ENCODE measurements around the gene TRIM14. TPM values are rescaled to one million over a fixed set of nuclear protein-coding genes. Genes with fewer than 3 reads are reported as not detected.

Gene TRIM14
- total and polyA plus RNA-seq, 2 of the 4 experiments (the other 2 are of a cell fraction) = 3.0 to 8.5 TPM

- Histone ChIP-seq H3K9ac (ENCODE audit: low read depth, low read length) (no peak overlapping the region), H3K56ac (ENCODE audit: extremely low read depth, insufficient read depth, low read length) (no peak overlapping the region), H3K18ac (ENCODE audit: low read depth, low read length) (no peak overlapping the region), H2BK5ac (ENCODE audit: low read depth, low read length, poor library complexity, severe bottlenecking) (no peak overlapping the region), H3K4me3 (ENCODE audit: insufficient read depth, low read depth, low read length) (no peak overlapping the region), H4K8ac (ENCODE audit: low read depth in 2 of 2, low read length in 2 of 2) (no peak overlapping the region), H2BK120ac (ENCODE audit: low read depth, low read length) (no peak overlapping the region), H3K23ac (ENCODE audit: low read depth, low read length) (no peak overlapping the region), H2AFZ (replicated peaks; ENCODE audit: low read length, poor library complexity) (no peak overlapping the region), H3K14ac (replicated peaks; ENCODE audit: low read depth, low read length) (no peak overlapping the region), H3K4me1 (ENCODE audit: control insufficient read depth, insufficient read depth, low read length) (peaks cover 2% of the 10 kb centered on the region; the same call in 1 of the 2 replicates), H3K9me3 (ENCODE audit: control insufficient read depth, insufficient read depth, low read length) (no peaks in the 10 kb centered on the region), H3K9me1 (ENCODE audit: insufficient read depth, low read length) (peaks cover 14% of the 10 kb centered on the region), H2AK9ac (replicated peaks; ENCODE audit: low read depth, low read length, poor library complexity) (no peak overlapping the region), H3K27ac (ENCODE audit: insufficient read depth, low read length) (no peak overlapping the region), H3K4me2 (ENCODE audit: low read depth, low read length) (no peak overlapping the region), H4K91ac (ENCODE audit: insufficient read depth, low read depth, low read length) (no peak overlapping the region; the same call in 1 of the 2 replicates), H3K36me3 (ENCODE audit: control insufficient read depth, insufficient read depth, low read length) (peaks cover 29% of the 10 kb centered on the region), H2AK5ac (ENCODE audit: low read depth, low read length) (no peak overlapping the region; the same call in 1 of the 2 replicates), H3K27me3 (ENCODE audit: control insufficient read depth, insufficient read depth, low read length) (no peaks in the 10 kb centered on the region), H3K4ac (ENCODE audit: low read depth, low read length) (0 out of 2 replicates have a peak overlapping the region, but pooled peaks have one; percentile 13), H2BK15ac (ENCODE audit: low read depth, low read length) (no peak overlapping the region), H3K79me1 (ENCODE audit: low read depth in 1 of 2, low read length in 2 of 2) (peaks cover 3 to 7% of the 10 kb centered on the region in 2 experiments; a peak in 3 of 4 replicates), H4K5ac (ENCODE audit: low read depth, low read length) (no peak overlapping the region), H4K20me1 (ENCODE audit: insufficient read depth, low read length) (no peaks in the 10 kb centered on the region), H2BK20ac (ENCODE audit: low read depth, low read length) (no peak overlapping the region)
- ATAC-seq (ENCODE audit: low read depth) = no peak; the same call in 1 of the 2 replicates
- no peak for TF ChIP-seq MXI1 (IDR thresholded peaks at IDR 0.05; ENCODE audit: borderline replicate concordance, low read depth, low read length)
- TF ChIP-seq RCOR1 (IDR thresholded peaks at IDR 0.05; ENCODE audit: insufficient replicate concordance, low read length) = no peak
- no peak for TF ChIP-seq ELK1 (IDR thresholded peaks at IDR 0.05; ENCODE audit: borderline replicate concordance, low read depth, low read length)
- no peak for TF ChIP-seq POLR2A (IDR thresholded peaks at IDR 0.05; ENCODE audit: low read depth, low read length)
- TF ChIP-seq, protein P1, sequence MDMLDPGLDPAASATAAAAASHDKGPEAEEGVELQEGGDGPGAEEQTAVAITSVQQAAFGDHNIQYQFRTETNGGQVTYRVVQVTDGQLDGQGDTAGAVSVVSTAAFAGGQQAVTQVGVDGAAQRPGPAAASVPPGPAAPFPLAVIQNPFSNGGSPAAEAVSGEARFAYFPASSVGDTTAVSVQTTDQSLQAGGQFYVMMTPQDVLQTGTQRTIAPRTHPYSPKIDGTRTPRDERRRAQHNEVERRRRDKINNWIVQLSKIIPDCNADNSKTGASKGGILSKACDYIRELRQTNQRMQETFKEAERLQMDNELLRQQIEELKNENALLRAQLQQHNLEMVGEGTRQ (IDR thresholded peaks at IDR 0.05; ENCODE audit: low read depth, low read length) = no peak
- no peak for TF ChIP-seq FOS (IDR thresholded peaks at IDR 0.05; ENCODE audit: low read depth, low read length)
- no peak for TF ChIP-seq RAD21 (IDR thresholded peaks at IDR 0.05; ENCODE audit: low read length)
- TF ChIP-seq CTCF (conservative IDR thresholded peaks at IDR 0.05; ENCODE audit: low read depth, low read length) = no peak
- TF ChIP-seq SMC3 (IDR thresholded peaks at IDR 0.05; ENCODE audit: low read depth, low read length) = no peak
- no peak for TF ChIP-seq RFX5 (IDR thresholded peaks at IDR 0.05; ENCODE audit: low read depth, low read length)
- TF ChIP-seq CEBPB (IDR thresholded peaks at IDR 0.05; ENCODE audit: low read depth, low read length) = no peak
- no peak for TF ChIP-seq CHD1 (IDR thresholded peaks at IDR 0.05; ENCODE audit: low read depth, low read length)
- TF ChIP-seq BHLHE40 (IDR thresholded peaks at IDR 0.05; ENCODE audit: low read depth, low read length) = no peak
- no peak for TF ChIP-seq NFE2L2 (IDR thresholded peaks at IDR 0.05; ENCODE audit: low read depth, low read length)
- TF ChIP-seq MAZ (IDR thresholded peaks at IDR 0.05; ENCODE audit: borderline replicate concordance, low read depth, low read length) = no peak
- no peak for TF ChIP-seq MAFK (IDR thresholded peaks at IDR 0.05; ENCODE audit: low read depth, low read length)
- CTCF ChIA-PET = no interaction called here
- intact Hi-C loops (cut with micrococcal nuclease) = no loop called here
- WGBS, 2 experiments (ENCODE audit: extremely low coverage in 2 of 2, insufficient read length in 1 of 2) = 92% methylated on average over 7 of the region's 8 CpGs; no CpG with 5 or more reads in 1 of the 2 experiments
- dilution Hi-C loops (cut with HindIII; ENCODE audit: low sequenced_read_pairs, unreplicated experiment) = no loop called here
- no TSS peak for BruUV-seq (replicated peaks)
- POLR2A ChIA-PET (ENCODE audit: unreplicated experiment) = no interaction called here
- DNase-seq = no peak
- in situ Hi-C loops (cut with MboI; ENCODE audit: low sequenced_read_pairs) = no loop called here
Measured at GRCh38 chr9:98020476-98021145, 98.4 kb downstream of the TRIM14 start.

Measured in IMR-90 (cell line).